Activated T-cell treated with anti-CD3 and anti-CD28 coated beads, Interleukin-2, amount 50 U/mL, for 4 hours (primary cell): ENCODE data around the gene UGT1A5. TPM values are rescaled to one million over a fixed set of nuclear protein-coding genes. Genes with fewer than 3 reads are reported as not detected.
A peak's percentile ranks its signal among the peaks of the same experiment; 100 is the strongest.
"Not testable (repeated sequence)": the region's sequence is repeated elsewhere in the genome, so short reads cannot be mapped to it uniquely, and the experiment has no call there.

Experiments
- ATAC-seq, 2 donors: fragments of 200-7000 bp; cut with Tn5 transposase; one replicate each; pipeline ENCODE4 v1.10.0; 2021
- DNase-seq: peaks from one replicate; pipeline ENCODE4 v3.0.0-alpha.2; 2020
- H3K27me3 Mint-ChIP-seq: one replicate; pipeline ENCODE4 v1.8.0; 2021; ENCODE audit warnings: low read depth, mixed read lengths
- H3K36me3 Mint-ChIP-seq: one replicate; pipeline ENCODE4 v1.8.0; 2022; ENCODE audit warnings: mixed read lengths; ENCODE audit not compliant: insufficient read depth
- H3K4me1 Mint-ChIP-seq: one replicate; pipeline ENCODE4 v1.8.0; 2021; ENCODE audit warnings: low read depth, mixed read lengths
- H3K4me3 Mint-ChIP-seq: one replicate; pipeline ENCODE4 v1.8.0; 2021; ENCODE audit warnings: mild to moderate bottlenecking, moderate library complexity, mixed read lengths
- H3K9me3 Mint-ChIP-seq: one replicate; pipeline ENCODE4 v1.8.0; 2021; ENCODE audit warnings: mixed read lengths
- total RNA-seq, 3 donors: library from RNA; stranded (reverse); gene quantifications; one replicate each; pipeline ENCODE4 v1.2.1, GENCODE V29; 2021

The UGT1A5 gene
- total RNA-seq, 3 donors from 2014 or later: not detected

DNA sequence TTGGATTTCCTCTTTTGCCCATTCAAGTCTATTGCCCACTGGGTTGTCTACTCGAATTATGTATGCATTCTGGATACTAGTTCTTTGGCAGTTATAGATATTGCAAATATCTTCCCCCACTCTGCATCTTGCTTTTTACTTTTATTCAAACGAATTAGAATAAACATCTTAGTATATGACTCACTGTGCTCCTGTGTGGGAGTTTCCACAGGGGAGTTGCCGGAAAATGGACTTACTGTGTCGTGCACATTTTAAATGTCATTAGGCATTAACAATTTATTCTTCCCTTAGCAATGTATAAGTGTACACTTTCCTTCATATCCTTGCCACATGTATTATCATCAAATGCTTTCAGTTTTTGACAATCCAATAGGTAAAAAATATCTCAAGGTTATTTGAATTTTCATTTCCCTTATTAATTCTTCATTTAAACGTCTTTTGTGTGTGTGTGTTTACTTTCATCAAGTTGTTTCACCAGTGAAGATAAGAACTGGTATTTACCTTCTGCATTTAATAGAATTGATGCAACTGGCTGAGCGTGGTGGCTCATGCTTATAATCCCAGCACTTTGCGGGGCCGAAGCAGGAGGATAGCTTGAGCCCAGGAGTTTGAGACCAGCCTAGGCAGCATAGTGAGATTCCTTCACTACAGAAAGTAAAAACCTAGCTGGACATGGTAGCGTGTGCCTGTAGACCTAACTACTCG, 4.6 kb upstream of the UGT1A5 start:
- Mint-ChIP-seq H3K27me3 (peaks cover 8% of the 10 kb centered on the region), H3K4me1 (no peaks in the 10 kb centered on the region), H3K4me3 (no peak overlapping the region), H3K9me3 (no peaks in the 10 kb centered on the region), H3K36me3 (no peaks in the 10 kb centered on the region)
- DNase-seq (no peak), ATAC-seq (no peak)

DNA sequence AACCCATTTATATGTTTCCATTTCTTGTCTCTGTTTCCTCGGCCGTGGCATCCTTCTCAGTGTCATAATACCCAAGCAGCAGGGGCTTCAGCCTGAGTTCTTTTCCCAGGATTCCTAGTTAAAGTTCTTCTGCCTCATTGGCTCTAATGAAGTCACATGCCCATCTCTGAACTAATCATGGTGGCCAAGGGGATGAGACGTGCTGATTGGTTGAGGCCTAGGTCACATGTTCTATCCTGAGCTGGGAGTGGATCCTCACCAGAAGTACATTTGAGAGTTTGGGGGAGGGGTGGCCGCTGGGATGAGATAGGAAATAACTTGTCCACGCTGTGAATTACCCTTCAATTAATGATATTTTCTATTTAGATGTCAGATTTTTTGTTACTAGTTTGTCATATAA, 3.8 kb upstream of the UGT1A5 start:
- no peaks in the 10 kb centered on the region for H3K36me3 Mint-ChIP-seq

DNA sequence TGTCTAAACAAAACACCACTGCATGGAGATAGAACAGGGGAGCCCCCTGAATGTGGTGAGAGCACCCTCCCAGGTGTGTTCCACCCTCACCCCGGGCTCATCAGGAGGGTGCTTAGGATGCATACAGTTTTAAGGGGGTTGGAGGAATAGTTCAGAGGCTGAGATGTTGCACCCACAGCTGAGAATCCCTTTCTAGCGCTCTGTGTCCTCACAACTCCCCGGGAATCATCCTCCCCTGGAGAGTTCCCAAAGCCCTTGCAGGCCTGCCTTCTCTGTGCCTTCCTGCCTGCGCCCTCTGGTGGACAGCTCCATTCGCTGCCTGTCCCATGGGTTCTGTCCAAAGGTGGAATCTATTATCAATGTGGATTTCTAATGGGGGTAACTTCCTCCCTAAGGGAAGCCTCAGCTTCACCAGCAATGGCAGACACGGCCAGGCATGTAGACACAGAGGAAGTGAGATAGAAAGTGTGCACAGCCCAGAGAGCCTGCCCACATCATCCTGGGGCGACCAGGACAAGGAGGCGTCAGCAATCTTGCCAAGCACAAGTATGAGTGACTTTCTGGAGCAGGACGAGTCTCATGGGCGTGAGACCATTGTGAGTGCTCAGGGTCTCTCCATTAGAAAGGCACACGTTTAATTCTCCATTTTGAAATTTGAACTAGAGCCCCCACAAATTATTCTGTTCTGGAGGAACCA, 1.2 kb upstream of the UGT1A5 start:
- Mint-ChIP-seq H3K27me3 (peaks cover 19% of the 10 kb centered on the region), H3K9me3 (no peaks in the 10 kb centered on the region), H3K4me1 (no peaks in the 10 kb centered on the region), H3K4me3 (no peak overlapping the region), H3K36me3 (no peaks in the 10 kb centered on the region)
- ATAC-seq (peak in 1 of 2 donors; percentile 76), DNase-seq (peak; percentile 56)

More for the DNA sequence above, 3.8 kb upstream of the UGT1A5 start:
- ATAC-seq: no peak
- Mint-ChIP-seq H3K27me3 (peaks cover 13% of the 10 kb centered on the region), H3K9me3 (no peaks in the 10 kb centered on the region), H3K4me1 (no peaks in the 10 kb centered on the region), H3K4me3 (no peak overlapping the region)
- no peak for DNase-seq

DNA sequence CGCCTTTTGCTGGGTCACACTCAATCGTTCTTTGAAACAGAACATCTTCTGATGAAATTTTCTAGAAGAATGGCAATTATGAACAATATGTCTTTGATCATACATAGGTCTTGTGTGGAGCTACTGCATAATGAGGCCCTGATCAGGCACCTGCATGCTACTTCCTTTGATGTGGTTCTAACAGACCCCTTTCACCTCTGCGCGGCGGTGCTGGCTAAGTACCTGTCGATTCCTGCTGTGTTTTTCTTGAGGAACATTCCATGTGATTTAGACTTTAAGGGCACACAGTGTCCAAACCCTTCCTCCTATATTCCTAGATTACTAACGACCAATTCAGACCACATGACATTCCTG, 532 bp downstream of the UGT1A5 start:
- DNase-seq: no peak
- no peaks in the 10 kb centered on the region for H3K9me3 Mint-ChIP-seq
- ATAC-seq: no peak
- H3K4me1 Mint-ChIP-seq: no peaks in the 10 kb centered on the region
- H3K36me3 Mint-ChIP-seq: no peaks in the 10 kb centered on the region
- H3K4me3 Mint-ChIP-seq: no peak overlapping the region
- peaks cover 24% of the 10 kb centered on the region for H3K27me3 Mint-ChIP-seq

DNA sequence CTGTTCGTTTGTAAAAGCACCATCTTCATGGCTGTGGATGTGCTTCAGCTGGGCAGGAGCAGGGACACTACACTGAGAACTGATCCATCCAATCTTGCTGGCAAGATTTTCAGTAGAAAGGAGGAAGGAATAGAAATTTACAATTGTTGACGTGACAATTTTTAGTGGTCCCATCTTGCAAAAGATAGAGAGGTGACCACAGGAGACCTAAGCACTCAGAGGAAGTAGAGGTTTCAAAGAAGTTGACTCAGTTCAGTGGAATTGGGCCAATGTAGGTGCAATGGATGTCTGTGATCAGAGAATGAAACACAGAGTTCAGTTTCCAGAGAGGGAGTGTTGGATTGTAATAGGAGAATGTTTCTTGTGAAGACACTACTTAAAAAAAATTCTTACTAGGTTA, 1.4 kb downstream of the UGT1A5 start:
- H3K4me3 Mint-ChIP-seq: no peak overlapping the region
- no peak for DNase-seq
- peaks cover 30% of the 10 kb centered on the region for H3K27me3 Mint-ChIP-seq
- no peak for ATAC-seq
- no peaks in the 10 kb centered on the region for H3K4me1 Mint-ChIP-seq
- H3K9me3 Mint-ChIP-seq: no peaks in the 10 kb centered on the region
- H3K36me3 Mint-ChIP-seq: no peaks in the 10 kb centered on the region

DNA sequence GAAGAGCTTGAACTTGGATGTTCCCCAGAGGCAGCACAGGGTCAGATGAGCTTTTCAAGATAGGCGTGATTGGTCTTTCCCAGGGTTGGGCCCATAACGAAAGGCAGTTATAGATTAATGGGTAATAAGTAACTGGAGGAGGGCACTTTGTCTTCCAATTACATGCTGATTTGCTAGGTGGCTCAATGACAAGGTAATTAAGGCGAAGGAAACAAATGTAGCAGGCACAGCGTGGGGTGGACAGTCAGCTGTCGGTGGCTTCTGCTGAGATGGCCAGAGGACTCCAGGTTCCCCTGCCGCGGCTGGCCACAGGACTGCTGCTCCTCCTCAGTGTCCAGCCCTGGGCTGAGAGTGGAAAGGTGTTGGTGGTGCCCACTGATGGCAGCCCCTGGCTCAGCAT, 5.8 kb downstream of the UGT1A5 start, which contains the start of gene UGT1A4:
Gene UGT1A4 (plus strand): TSS at position 185 of the 400 bp plus-strand sequence. CDS start 85 bp downstream, at position 270.
- Mint-ChIP-seq H3K36me3 (no peaks in the 10 kb centered on the region), H3K27me3 (peaks cover 34% of the 10 kb centered on the region), H3K4me1 (no peaks in the 10 kb centered on the region), H3K4me3 (no peak within 1 kb of the TSS), H3K9me3 (no peaks in the 10 kb centered on the region)
- ATAC-seq: no peak
- no peak for DNase-seq

DNA sequence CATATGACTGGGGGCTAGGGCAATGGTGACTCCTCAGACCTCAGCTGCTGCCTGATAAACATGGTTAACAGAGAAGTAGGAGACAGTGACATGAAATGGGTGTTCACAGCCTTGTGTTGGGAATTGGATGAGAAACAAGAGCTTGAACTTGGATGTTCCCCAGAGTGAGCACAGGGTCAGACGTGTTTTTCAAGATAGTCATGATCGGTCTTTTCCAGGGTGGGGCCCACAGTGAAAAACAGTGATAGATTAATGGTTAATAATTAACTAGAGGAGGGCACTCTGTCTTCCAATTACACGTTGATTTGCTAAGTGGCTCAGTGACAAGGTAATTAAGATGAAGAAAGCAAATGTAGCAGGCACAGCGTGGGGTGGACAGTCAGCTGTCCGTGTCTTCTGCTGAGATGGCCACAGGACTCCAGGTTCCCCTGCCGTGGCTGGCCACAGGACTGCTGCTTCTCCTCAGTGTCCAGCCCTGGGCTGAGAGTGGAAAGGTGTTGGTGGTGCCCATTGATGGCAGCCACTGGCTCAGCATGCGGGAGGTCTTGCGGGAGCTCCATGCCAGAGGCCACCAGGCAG, 16.1 kb downstream of the UGT1A5 start, which contains the start of gene UGT1A3:
Gene UGT1A3 (plus strand): TSS at position 320 of the 579 bp plus-strand sequence. CDS start 85 bp downstream, at position 405.
- Mint-ChIP-seq H3K27me3 (peaks cover 10% of the 10 kb centered on the region), H3K4me1 (no peaks in the 10 kb centered on the region), H3K9me3 (no peaks in the 10 kb centered on the region), H3K36me3 (no peaks in the 10 kb centered on the region), H3K4me3 (no peak within 1 kb of the TSS)
- ATAC-seq (no peak), DNase-seq (no peak)

DNA sequence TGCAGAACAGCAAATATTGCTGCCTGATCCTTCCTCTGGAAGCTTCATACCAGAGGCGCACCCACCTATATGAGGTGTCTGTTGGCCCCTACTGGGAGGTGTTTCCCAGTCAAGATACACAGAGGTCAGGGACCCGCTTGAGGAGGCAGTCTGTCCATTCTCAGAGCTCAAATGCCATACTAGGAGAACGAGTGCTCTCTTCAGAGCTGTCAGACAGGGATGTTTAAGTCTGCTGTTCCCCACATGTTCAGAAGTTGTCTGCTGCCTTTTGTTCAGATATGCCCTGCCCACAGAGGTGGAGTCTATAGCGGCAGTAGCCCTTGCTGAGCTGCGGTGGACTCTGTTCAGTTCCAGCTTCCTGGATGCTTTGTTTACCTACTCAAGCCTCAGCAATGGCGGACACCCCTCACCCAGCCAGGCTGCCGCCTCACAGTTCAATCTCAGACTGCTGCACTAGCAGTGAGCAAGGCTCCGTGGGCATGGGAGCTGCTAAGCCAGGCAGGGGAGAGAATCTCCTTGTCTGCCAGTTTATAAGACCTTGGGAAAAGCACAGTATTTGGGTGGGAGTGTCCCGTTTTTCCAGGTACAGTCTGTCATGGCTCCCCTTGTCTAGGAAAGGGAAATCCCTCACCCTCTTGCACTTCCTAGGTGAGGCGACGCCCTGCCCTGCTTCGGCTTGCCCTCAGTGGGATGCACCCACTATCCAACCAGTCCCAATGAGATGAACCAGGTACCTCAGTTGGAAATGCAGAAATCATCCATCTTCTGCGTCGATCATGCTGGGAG, 24.4 kb downstream of the UGT1A5 start:
- H3K4me1 Mint-ChIP-seq, H3K9me3 Mint-ChIP-seq, H3K36me3 Mint-ChIP-seq, DNase-seq, H3K4me3 Mint-ChIP-seq, ATAC-seq: not testable (repeated sequence)
- H3K27me3 Mint-ChIP-seq: peaks cover 38% of the 10 kb centered on the region

DNA sequence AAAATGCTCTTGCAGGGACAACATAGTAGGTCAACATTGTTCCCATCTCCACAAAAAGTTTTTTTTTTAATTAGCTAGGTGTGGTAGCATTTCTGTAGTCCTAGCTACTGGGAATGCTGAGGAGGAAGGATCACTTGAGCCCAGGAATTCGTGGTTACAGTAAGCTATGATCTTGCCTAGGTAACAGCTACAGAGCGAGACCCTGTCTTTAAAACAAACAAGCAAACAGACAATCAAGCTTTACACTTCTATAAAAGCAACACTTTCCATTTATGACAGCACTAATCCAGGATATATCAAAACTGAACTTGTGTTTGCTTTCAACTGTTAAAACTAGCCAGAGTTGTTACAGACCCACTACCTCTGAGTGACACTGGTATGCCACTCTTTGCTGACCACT, 28.2 kb downstream of the UGT1A5 start:
- Mint-ChIP-seq H3K4me3 (no peak overlapping the region), H3K36me3 (no peaks in the 10 kb centered on the region), H3K9me3 (no peaks in the 10 kb centered on the region), H3K4me1 (no peaks in the 10 kb centered on the region), H3K27me3 (peaks cover 30% of the 10 kb centered on the region)
- DNase-seq (no peak), ATAC-seq (no peak)

DNA sequence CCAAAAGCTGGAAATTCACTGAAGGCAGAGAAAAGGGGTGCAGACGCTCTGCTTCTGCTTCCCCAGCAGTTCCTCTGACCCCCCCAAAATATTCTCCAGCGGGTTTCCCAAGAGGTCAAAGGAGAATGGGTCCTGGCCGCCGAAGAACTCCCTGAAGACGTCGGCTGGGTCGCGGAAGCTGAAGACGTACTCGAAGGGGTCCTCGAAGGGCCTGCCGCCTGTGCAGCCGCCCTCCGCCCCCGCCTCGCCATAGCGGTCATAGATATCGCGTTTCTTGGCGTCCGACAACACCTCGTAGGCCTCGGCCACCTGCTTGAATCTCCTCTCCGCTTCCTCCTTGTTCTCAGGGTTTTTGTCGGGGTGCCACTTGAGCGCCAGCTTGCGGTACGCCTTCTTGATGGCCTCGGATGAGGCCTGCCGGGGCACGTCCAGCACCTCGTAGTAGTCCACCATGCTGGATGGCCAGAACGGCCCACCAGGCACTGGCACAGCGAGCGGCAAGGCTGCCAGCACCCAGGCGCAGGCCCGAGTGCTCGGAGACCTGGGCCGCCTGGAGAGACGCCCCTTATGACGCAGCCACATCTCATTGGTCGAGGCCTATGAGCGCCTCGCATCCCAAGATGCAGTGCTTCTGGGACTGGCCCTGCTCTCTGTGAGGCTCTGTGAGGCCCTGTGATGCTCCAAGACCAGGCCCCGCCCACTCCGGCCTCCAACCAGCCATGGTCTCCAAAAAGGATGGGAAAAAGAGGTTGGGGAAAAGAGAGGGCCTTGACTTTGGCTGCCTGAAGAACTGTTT, 31.0 kb downstream of the UGT1A5 start:
- Mint-ChIP-seq H3K36me3 (no peaks in the 10 kb centered on the region), H3K27me3 (peaks cover 26% of the 10 kb centered on the region), H3K9me3 (no peaks in the 10 kb centered on the region), H3K4me3 (no peak overlapping the region), H3K4me1 (no peaks in the 10 kb centered on the region)
- DNase-seq (no peak), ATAC-seq (no peak)

DNA sequence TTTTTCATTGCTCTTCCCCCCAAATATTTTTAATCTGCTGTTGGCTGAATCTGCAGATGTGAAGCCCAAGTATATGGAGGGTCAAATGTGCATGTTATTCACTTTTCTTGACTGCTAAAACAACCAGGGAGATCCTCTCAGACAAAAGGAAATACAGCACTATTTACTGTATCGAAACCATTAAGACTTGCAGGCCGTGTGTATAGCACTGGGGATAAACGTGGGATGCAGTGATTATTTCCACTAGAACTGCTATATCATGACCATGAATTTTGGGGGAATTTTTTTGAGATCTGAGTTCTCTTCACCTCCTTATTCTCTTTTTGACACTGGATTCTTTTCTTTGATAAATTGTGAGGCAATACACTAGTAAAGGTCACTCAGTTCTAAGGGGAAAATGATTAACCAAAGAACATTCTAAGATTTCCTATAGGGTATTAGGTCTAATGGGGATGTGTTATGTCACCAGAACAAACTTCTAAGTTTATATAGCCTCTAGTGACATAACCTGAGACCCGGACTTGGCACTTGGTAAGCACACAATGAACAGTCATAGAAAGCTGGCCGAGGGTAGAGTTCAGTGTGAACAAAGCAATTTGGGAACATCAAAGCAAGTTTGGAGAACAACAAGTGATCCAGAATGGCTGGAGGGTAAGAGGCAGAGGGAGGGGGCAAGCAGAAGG, 32.5 kb downstream of the UGT1A5 start:
- no peak for DNase-seq
- peaks cover 26% of the 10 kb centered on the region for H3K27me3 Mint-ChIP-seq
- ATAC-seq: no peak
- no peaks in the 10 kb centered on the region for H3K36me3 Mint-ChIP-seq
- H3K4me3 Mint-ChIP-seq: no peak overlapping the region
- peaks cover 6% of the 10 kb centered on the region for H3K9me3 Mint-ChIP-seq
- no peaks in the 10 kb centered on the region for H3K4me1 Mint-ChIP-seq

DNA sequence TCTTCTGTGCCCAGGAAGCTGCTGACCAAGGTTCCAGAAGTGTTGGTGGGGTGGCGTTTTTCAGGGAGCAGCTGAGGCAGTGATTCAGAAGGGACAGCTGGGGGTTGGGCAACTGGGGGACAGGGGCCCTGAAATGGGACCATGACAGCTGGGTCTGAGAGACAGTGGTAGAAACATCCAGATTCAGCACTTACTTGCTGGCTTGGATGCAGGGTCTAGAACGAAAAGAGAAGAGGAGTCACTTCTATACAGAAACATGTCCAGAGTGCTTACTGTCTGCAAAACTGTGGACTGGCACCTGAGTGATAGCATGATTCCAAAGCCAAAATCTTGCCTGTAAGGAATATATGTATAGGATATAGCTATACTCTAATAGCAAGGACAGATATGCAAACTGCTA, 33.1 kb downstream of the UGT1A5 start:
- not testable (repeated sequence) for DNase-seq, H3K9me3 Mint-ChIP-seq, H3K4me1 Mint-ChIP-seq, ATAC-seq, H3K4me3 Mint-ChIP-seq, H3K36me3 Mint-ChIP-seq
- H3K27me3 Mint-ChIP-seq: peaks cover 23% of the 10 kb centered on the region
